Gastrocnemius medialis (tissue), 4 donors: Measurements from ENCODE around the gene ZNF497. TPM values are rescaled to one million over a fixed set of nuclear protein-coding genes. Genes with fewer than 3 reads are reported as not detected.
A peak's percentile ranks its signal among the peaks of the same experiment; 100 is the strongest.

Source experiments
- ATAC-seq, 2 donors: fragments of 150-250 bp; one replicate each; pipeline ENCODE4 v1.9.1; 2016
- DNase-seq, 2 donors: peaks; one replicate each; pipeline ENCODE4 v3.0.0-alpha.2; 2019
- H3K27ac ChIP-seq, 4 donors: fragments of 200-600 bp; sonication (generic); 1 replicate in 1 of 4; 2 replicates in 3 of 4; pipeline ENCODE4 v1.5.1; 2016 to 2018; ENCODE audit warnings: mild to moderate bottlenecking in 2 of 4, moderate library complexity in 1 of 4
- H3K27me3 ChIP-seq, 3 donors: fragments of 200-600 bp; sonication (generic) in 2 of 3; 1 replicate in 1 of 3; 2 replicates in 2 of 3; pipeline versions ENCODE4 v1.5.1 to v1.6.0; 2016 to 2019; ENCODE audit warnings: mild to moderate bottlenecking in 1 of 3, moderate library complexity in 1 of 3
- H3K36me3 ChIP-seq, 2 donors: fragments of 200-600 bp; sonication (generic) in 1 of 2; one replicate each; pipeline ENCODE4 v1.5.1; 2017 to 2018
- H3K4me1 ChIP-seq, 2 donors: fragments of 200-600 bp; sonication (generic) in 1 of 2; one replicate each; pipeline ENCODE4 v1.5.1; 2016 to 2017; ENCODE audit warnings: mild to moderate bottlenecking in 2 of 2
- H3K4me3 ChIP-seq, 4 donors: fragments of 200-600 bp; sonication (generic) in 3 of 4; 1 replicate in 1 of 4; 2 replicates in 3 of 4; pipeline ENCODE4 v1.5.1; 2016 to 2019; ENCODE audit warnings: mild to moderate bottlenecking in 2 of 4
- H3K9me3 ChIP-seq, 3 donors: fragments of 200-600 bp; sonication (generic) in 2 of 3; 1 replicate in 1 of 3; 2 replicates in 2 of 3; pipeline ENCODE4 v1.5.1; 2016 to 2019
- CTCF ChIP-seq, 5 experiments: fragments of 450-650 bp in 3 of 5; fragments of 200-600 bp in 2 of 5; sonication (generic) in 2 of 5; IDR thresholded peaks in 4 of 5; conservative IDR thresholded peaks in 1 of 5; 1 replicate in 4 of 5; 2 replicates in 1 of 5; pipeline ENCODE4 v1.5.1; 2016 to 2019; ENCODE audit warnings: antibody characterized with exemption in 5 of 5, mild to moderate bottlenecking in 3 of 5, moderate library complexity in 3 of 5
- POLR2A ChIP-seq, 2 donors: fragments of 450-650 bp; IDR thresholded peaks; one replicate each; pipeline ENCODE4 v1.6.1; 2017; ENCODE audit warnings: antibody characterized with exemption in 2 of 2, mild to moderate bottlenecking in 2 of 2, moderate library complexity in 2 of 2
- in situ Hi-C, 4 donors: fragments of 200-750 bp; cut with MboI; loops; one replicate each; pipeline versions ENCODE4 v1.15.0 to v1.8.0; 2017; ENCODE audit warnings: low sequenced_read_pairs in 4 of 4
- intact Hi-C: fragments of 100-400 bp; cut with DNase I; formaldehyde crosslinking; loops from one replicate; pipeline ENCODE4 v1.15.1; 2023; ENCODE audit warnings: low total_unique reads
- total RNA-seq, 4 donors: library from RNA; depleted of rRNA; stranded (reverse); fragments of >200 nt; gene quantifications; one replicate each; pipeline versions ENCODE4 v1.1.0 to v1.2.3, GENCODE V29; 2016

Gene ZNF497
- under 1 TPM in 3 of 4 donors, not detected in 1; 0.07 to 0.87 (median 0.36) TPM for total RNA-seq

- intact Hi-C loops, result loop anchor here (1.0 to 2.0 kb wide), 4 partner anchors 19 to 58 kb away; partner anchors contain the start of genes ERVK3-1, RPS5, ZNF837 and ZSCAN22
- Histone ChIP-seq H3K9me3 (no peaks in the 10 kb centered on the region), H3K4me1 (peaks cover 0 to 8% of the 10 kb centered on the region in 2 donors), H3K27me3 (peaks cover 0 to 2% (median 0%) of the 10 kb centered on the region in 3 donors), H3K36me3 (no peaks in the 10 kb centered on the region), H3K27ac (peak within 1 kb of the TSS; percentile 87 to 92 (median 91)), H3K4me3 (peak within 1 kb of the TSS; percentile 78 to 95 (median 90))
- DNase-seq (peak; percentile 92 to 93), ATAC-seq (peak; percentile 94 to 96)
- TF ChIP-seq CTCF (IDR thresholded peaks at IDR 0.05 in 4 of 5, conservative IDR thresholded peaks at IDR 0.05 in 1 of 5) (peak in 2 of 5 experiments; percentile 2 to 17), POLR2A (IDR thresholded peaks at IDR 0.05) (peak; percentile 61 to 62)
- in situ Hi-C loops, result no loop called here
Measured at GRCh38 chr19:58362272-58362994, at the start of gene ZNF497. Gene ZNF497, minus strand, starts transcription at chr19:58362751. Its CDS starts 5,116 bp downstream, at chr19:58357635.

- Histone ChIP-seq H3K4me3 (peak overlapping the region; percentile 58 to 91 (median 84)), H3K9me3 (no peaks in the 10 kb centered on the region), H3K4me1 (peaks cover 21 to 23% of the 10 kb centered on the region in 2 donors), H3K36me3 (no peaks in the 10 kb centered on the region), H3K27me3 (no peaks in the 10 kb centered on the region), H3K27ac (peak overlapping the region; percentile 86 to 93 (median 88))
- TF ChIP-seq POLR2A (IDR thresholded peaks at IDR 0.05), result no peak
- ATAC-seq (peak in 1 of 2 donors; percentile 4), DNase-seq (no peak)
- in situ Hi-C loops (no loop called here), intact Hi-C loops (loop anchor here (2.0 kb wide), 1 partner anchor 58 kb away; the partner anchor contains the start of gene ZNF324)
Measured at GRCh38 chr19:58409010-58409790, 46.6 kb upstream of the ZNF497 start.

- DNase-seq (peak; percentile 92 to 94), ATAC-seq (peak; percentile 99)
- TF ChIP-seq POLR2A (IDR thresholded peaks at IDR 0.05), result peak; percentile 83 to 89
- TF ChIP-seq CTCF (IDR thresholded peaks at IDR 0.05 in 4 of 5, conservative IDR thresholded peaks at IDR 0.05 in 1 of 5), result peak in 1 of 5 experiments; percentile 5
- intact Hi-C loops (loop anchor here (1.0 to 2.0 kb wide), 4 partner anchors 21 to 167 kb away; partner anchors contain the start of genes RPS5, ZNF132 and ZNF324), in situ Hi-C loops (no loop called here)
- no peaks in the 10 kb centered on the region for H3K27me3 ChIP-seq
- peak within 1 kb of the TSS; percentile 86 to 93 (median 88) for H3K27ac ChIP-seq
- H3K4me1 ChIP-seq, result peaks cover 21 to 23% of the 10 kb centered on the region in 2 donors
- no peaks in the 10 kb centered on the region for H3K36me3 ChIP-seq
- H3K9me3 ChIP-seq, result no peaks in the 10 kb centered on the region
- peak within 1 kb of the TSS; percentile 58 to 91 (median 84) for H3K4me3 ChIP-seq
Measured at GRCh38 chr19:58408152-58409009, 45.8 kb upstream of the ZNF497 start, which contains the start of gene ZNF584. Gene ZNF584, plus strand, starts transcription at chr19:58408649. Its CDS starts 499 bp downstream, at chr19:58409148.

- Histone ChIP-seq H3K4me3 (peak overlapping the region; percentile 58 to 91 (median 84)), H3K27me3 (no peaks in the 10 kb centered on the region), H3K36me3 (no peaks in the 10 kb centered on the region), H3K4me1 (peaks cover 21 to 23% of the 10 kb centered on the region in 2 donors), H3K27ac (peak overlapping the region; percentile 86 to 93 (median 88)), H3K9me3 (no peaks in the 10 kb centered on the region)
- intact Hi-C loops, result loop anchor here (1.0 to 2.0 kb wide), 4 partner anchors 20 to 168 kb away; partner anchors contain the start of genes RPS5, ZNF132 and ZNF324
- in situ Hi-C loops, result no loop called here
- ATAC-seq (peak; percentile 2 to 5), DNase-seq (no peak)
- no peak for TF ChIP-seq CTCF (IDR thresholded peaks at IDR 0.05 in 4 of 5, conservative IDR thresholded peaks at IDR 0.05 in 1 of 5)
- TF ChIP-seq POLR2A (IDR thresholded peaks at IDR 0.05), result no peak
Measured at GRCh38 chr19:58407658-58408151, 45.2 kb upstream of the ZNF497 start.
